Heart left ventricle (tissue), 13 donors: Measurements from ENCODE around the gene MTX1.

Source experiments
- CTCF ChIP-seq, 12 donors: fragments of 200-600 bp; sonication (generic) in 4 of 12; IDR thresholded peaks; one replicate each; pipeline versions ENCODE4 v1.5.0 to v1.8.0; 2018 to 2022; ENCODE audit warnings: antibody characterized with exemption in 12 of 12, mild to moderate bottlenecking in 5 of 12
- POLR2A ChIP-seq, 2 donors: fragments of 450-650 bp; IDR thresholded peaks; one replicate each; pipeline ENCODE4 v1.6.1; 2017; ENCODE audit warnings: antibody characterized with exemption in 2 of 2, mild to moderate bottlenecking in 2 of 2, moderate library complexity in 2 of 2
- donor health status: ischemic (EF 13 %, LVEDD 7.1; RV severe dilation, severe dysfunction).
- donor health status: DM: no; HTN: yes; CAD: no.
- donor health status: DM: no; HTN: no; CAD: no.
- donor health status: ischemic (EF 25% LVEDD 6.9; RV normal size, moderate dysfunction).
- donor health status: ischemic (EF 25% LVEDD 5.7; RV mildly dilated, moderate dysfunction).
- donor health status: ischemic (EF 35%, LVEDD 5.7; RV mildly dilated, moderate dysfunction).
- donor health status: nonischemic (EF 11% LVEDD 7.7; RV severe dilation, severe dysfunction).
- donor health status: DM: yes; HTN: yes; CAD: no.
- donor health status: PGD.
- donor health status: ischemic (EF 29% LVEDD 5.4; RV normal size, mild dysfunction).
- donor health status: nonischemic (EF 23%, LVEDD 6.1; RV moderate dilation, normal function).

DNA sequence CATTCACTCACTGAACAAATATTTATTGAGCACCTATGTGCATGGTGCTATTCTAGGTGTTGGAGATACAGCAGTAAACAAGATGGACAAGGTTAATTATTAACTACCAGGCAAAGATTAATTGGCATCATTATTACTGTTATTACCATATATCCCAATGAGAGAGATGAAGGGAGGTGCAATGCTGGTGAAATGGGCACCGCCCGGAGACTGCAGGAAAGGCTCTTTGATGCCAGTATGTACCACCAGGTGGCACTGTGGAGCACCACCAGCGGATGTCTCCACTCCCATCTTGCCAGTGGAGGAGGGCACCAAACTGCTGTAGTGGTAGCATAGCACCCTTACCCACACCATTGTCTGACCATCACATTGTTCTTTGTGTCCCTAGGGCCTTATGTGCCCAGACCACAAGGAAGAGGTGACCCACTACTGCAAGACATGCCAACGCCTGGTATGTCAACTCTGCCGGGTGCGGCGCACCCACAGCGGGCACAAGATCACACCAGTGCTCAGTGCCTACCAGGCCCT lies 31.9 kb upstream of the MTX1 start:
- no peak for TF ChIP-seq POLR2A (IDR thresholded peaks at IDR 0.05)
- TF ChIP-seq CTCF (IDR thresholded peaks at IDR 0.05) = peak; percentile 86 to 97 (median 92)
